Left lung (tissue), 10 donors: ENCODE data around the gene CORO1C. TPM values are rescaled to one million over a fixed set of nuclear protein-coding genes. Genes with fewer than 3 reads are reported as not detected.

Experiments
- ATAC-seq: fragments of 200-7000 bp; cut with Tn5 transposase; one replicate; pipeline ENCODE4 v1.9.1; 2020; ENCODE audit warnings: moderate library complexity
- DNase-seq, 4 donors: peaks; one replicate each; pipeline ENCODE4 v3.0.0-alpha.2; 2013 to 2020
- H3K27ac ChIP-seq, 2 donors: fragments of 200-600 bp; sonication (generic) in 1 of 2; one replicate each; pipeline versions ENCODE4 v1.5.0 to v1.8.0; 2020 to 2021
- H3K27me3 ChIP-seq, 2 donors: fragments of 200-600 bp; sonication (generic) in 1 of 2; one replicate each; pipeline versions ENCODE4 v1.5.0 to v1.8.0; 2020 to 2021
- H3K36me3 ChIP-seq, 2 donors: fragments of 200-600 bp; sonication (generic) in 1 of 2; one replicate each; pipeline versions ENCODE4 v1.5.0 to v1.8.0; 2020 to 2021
- H3K4me1 ChIP-seq, 2 donors: fragments of 200-600 bp; one replicate each; pipeline ENCODE4 v1.8.0; 2021
- H3K4me3 ChIP-seq, 2 donors: fragments of 200-600 bp; sonication (generic) in 1 of 2; one replicate each; pipeline versions ENCODE4 v1.5.0 to v1.8.0; 2020 to 2021; ENCODE audit warnings: mild to moderate bottlenecking in 1 of 2
- H3K9me3 ChIP-seq, 2 donors: fragments of 200-600 bp; sonication (generic) in 1 of 2; one replicate each; pipeline versions ENCODE4 v1.5.0 to v1.8.0; 2020 to 2021
- intact Hi-C, 2 donors: fragments of 100-400 bp; cut with DNase I; formaldehyde crosslinking; loops; one replicate each; pipeline versions ENCODE4 v1.11.2 to v1.14.2; 2022
- polyA plus RNA-seq, 6 donors: library from polyadenylated mRNA; unstranded; fragments of 120-200 nt; gene quantifications; one replicate each; pipeline ENCODE4 v1.2.1, GENCODE V29; 2013; ENCODE audit not compliant: insufficient read length in 6 of 6
- total RNA-seq, 2 donors: library from RNA; stranded (reverse); fragmentation: NEBNext Ultra II Directional; extraction: Animal tissue kit (Norgen Biotek cat#: 25700); gene quantifications; one replicate each; pipeline ENCODE4 v1.2.1, GENCODE V29; 2021
- TF ChIP-seq, protein P1 (sequence below), 2 donors: fragments of 200-600 bp; sonication (generic) in 1 of 2; IDR thresholded peaks; one replicate each; pipeline versions ENCODE4 v1.5.0 to v1.8.0; 2021; ENCODE audit warnings: antibody characterized with exemption in 2 of 2
- donor health status: DM: no; HTN: yes; CAD: no.
- donor health status: DM: no; HTN: no; CAD: no.

CORO1C gene
- total and polyA plus RNA-seq, 8 donors = 77.7 to 282 (median 85.9) TPM

DNA sequence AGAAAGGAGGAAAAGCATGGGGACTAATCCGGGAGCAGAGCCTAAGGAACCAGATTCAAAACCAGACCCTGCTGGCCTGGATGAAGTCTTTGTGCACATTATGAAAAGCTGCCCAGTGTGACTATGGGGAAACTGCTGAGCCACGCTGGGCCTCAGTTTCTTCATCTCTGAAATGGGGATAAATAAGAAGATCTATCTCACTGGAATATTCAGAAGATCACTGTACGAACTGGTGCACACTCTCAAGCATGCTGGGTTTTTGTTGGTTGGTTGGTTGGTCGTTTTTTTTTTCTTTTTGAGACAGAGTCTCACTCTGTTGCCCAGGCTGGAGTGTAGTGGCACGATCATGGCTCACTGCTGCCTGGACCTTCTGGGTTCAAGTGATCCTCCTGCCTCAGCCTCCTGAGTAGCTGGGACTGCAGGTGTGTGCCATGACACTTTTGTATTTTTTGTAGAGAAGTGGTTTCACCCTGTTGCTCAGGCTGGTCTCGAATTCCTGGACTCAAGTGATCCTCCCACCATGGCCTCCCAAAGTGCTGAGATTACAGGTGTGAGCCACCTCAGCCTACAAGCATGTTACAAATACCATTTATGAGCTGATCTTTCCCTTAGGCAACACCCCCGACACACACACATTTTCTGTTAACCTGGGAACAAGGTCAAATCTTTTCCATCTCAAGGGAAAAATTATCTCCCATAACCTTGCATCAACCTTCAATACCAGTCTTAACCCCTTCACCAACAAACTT, 33.4 kb upstream of the CORO1C start:
- TF ChIP-seq, protein P1, sequence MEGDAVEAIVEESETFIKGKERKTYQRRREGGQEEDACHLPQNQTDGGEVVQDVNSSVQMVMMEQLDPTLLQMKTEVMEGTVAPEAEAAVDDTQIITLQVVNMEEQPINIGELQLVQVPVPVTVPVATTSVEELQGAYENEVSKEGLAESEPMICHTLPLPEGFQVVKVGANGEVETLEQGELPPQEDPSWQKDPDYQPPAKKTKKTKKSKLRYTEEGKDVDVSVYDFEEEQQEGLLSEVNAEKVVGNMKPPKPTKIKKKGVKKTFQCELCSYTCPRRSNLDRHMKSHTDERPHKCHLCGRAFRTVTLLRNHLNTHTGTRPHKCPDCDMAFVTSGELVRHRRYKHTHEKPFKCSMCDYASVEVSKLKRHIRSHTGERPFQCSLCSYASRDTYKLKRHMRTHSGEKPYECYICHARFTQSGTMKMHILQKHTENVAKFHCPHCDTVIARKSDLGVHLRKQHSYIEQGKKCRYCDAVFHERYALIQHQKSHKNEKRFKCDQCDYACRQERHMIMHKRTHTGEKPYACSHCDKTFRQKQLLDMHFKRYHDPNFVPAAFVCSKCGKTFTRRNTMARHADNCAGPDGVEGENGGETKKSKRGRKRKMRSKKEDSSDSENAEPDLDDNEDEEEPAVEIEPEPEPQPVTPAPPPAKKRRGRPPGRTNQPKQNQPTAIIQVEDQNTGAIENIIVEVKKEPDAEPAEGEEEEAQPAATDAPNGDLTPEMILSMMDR (IDR thresholded peaks at IDR 0.05) = no peak
- Histone ChIP-seq H3K36me3 (no peaks in the 10 kb centered on the region), H3K4me1 (peaks cover 0 to 9% of the 10 kb centered on the region in 2 donors), H3K27ac (no peak overlapping the region), H3K27me3 (peaks cover 0 to 10% of the 10 kb centered on the region in 2 donors), H3K4me3 (no peak overlapping the region), H3K9me3 (no peaks in the 10 kb centered on the region)
- intact Hi-C loops = no loop called here
- DNase-seq (no peak), ATAC-seq (no peak)

DNA sequence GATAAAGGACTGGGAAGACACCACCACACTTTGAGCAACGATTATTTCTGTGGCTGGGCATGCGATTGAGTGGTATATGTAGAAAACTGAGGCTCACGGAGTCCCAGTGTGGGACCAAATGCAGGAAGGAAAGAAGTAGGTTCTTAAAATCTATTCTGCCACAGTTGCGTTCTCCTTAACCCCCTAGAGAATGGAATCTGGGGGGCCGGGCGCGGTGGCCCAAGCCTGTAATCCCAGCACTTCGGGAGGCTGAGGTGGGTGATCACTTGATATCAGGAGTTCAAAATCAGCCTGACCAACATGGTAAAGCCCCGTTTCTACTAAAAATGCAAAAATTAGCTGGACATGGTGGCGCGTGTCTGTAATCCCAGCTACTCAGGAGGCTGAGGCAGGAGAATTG, 29.9 kb upstream of the CORO1C start:
- TF ChIP-seq, protein P1 (IDR thresholded peaks at IDR 0.05) = no peak
- no peak for ATAC-seq
- Histone ChIP-seq H3K27ac (no peak overlapping the region), H3K4me3 (no peak overlapping the region), H3K36me3 (no peaks in the 10 kb centered on the region), H3K9me3 (no peaks in the 10 kb centered on the region), H3K27me3 (no peaks in the 10 kb centered on the region), H3K4me1 (no peaks in the 10 kb centered on the region)
- no peak for DNase-seq
- intact Hi-C loops = no loop called here

DNA sequence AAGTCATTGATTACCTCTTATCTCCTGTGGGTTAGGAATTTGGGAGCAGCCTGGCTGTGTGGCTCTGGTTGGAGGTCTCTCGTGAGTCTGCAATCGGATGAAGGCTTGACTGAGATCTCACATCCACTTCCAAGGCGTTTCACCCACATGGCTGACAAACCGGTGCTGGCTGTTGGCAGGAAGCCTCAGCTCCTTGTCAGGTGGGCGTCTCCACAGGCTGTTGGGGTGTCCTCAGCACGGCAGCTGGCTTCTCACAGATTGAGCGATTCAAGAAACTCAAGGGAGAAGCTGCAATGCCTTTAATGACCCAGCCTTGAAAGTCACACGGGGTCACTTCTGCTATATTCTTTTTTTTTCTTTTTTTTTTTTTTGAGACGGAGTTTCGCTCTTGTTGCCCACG, 28.6 kb upstream of the CORO1C start:
- H3K4me3 ChIP-seq = no peak overlapping the region
- H3K36me3 ChIP-seq = no peaks in the 10 kb centered on the region
- no peaks in the 10 kb centered on the region for H3K27me3 ChIP-seq
- intact Hi-C loops = no loop called here
- TF ChIP-seq, protein P1 (IDR thresholded peaks at IDR 0.05) = no peak
- H3K27ac ChIP-seq = no peak overlapping the region
- ATAC-seq (no peak), DNase-seq (no peak)
- no peaks in the 10 kb centered on the region for H3K9me3 ChIP-seq
- H3K4me1 ChIP-seq = no peaks in the 10 kb centered on the region

DNA sequence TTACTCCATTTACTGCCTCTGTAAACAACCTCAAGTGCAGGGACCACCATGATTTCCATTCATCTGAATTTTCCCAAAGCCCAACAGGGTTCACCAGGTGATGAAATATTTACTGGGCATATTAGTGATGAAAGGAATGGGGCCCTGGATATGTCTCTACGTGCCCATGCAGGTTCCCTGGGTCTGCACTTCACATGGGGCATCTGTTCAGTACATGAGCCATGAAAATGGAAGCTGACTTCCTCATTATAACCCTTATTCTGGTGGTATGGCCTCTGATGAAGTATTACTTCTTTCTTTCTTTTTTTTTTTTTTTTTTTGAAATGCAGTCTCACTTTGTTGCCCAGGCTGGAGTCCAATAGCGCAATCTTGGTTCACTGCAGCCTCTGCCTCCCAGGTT, 26.5 kb upstream of the CORO1C start:
- Histone ChIP-seq H3K27ac (no peak overlapping the region), H3K36me3 (no peaks in the 10 kb centered on the region), H3K4me1 (no peaks in the 10 kb centered on the region), H3K9me3 (no peaks in the 10 kb centered on the region), H3K27me3 (no peaks in the 10 kb centered on the region), H3K4me3 (no peak overlapping the region)
- no peak for ATAC-seq
- no peak for DNase-seq
- intact Hi-C loops = no loop called here
- TF ChIP-seq, protein P1 (IDR thresholded peaks at IDR 0.05) = no peak

DNA sequence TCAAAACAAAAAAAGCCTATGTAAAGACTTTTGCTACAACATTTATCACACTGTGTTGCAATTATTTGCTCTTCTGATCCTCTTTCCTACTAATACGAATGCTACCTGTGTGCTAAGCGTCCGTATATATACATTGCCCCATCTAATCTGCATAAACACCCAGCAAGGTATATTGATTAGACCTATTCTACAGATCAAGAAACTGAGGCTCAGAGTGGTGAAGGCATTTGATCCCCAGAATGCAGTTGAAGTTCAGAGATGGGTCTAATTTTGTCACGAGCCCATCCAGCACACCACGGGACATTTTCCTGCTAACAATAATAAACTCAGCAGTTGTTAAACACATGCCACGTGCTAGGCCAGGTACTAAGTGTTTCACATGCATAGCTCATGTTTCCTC, 25.1 kb upstream of the CORO1C start:
- DNase-seq = no peak
- intact Hi-C loops = no loop called here
- Histone ChIP-seq H3K4me3 (no peak overlapping the region), H3K36me3 (no peaks in the 10 kb centered on the region), H3K9me3 (no peaks in the 10 kb centered on the region), H3K27me3 (no peaks in the 10 kb centered on the region), H3K27ac (no peak overlapping the region), H3K4me1 (no peaks in the 10 kb centered on the region)
- TF ChIP-seq, protein P1 (IDR thresholded peaks at IDR 0.05) = no peak
- ATAC-seq = no peak
